H1 (cell line): ENCODE results near the gene WASHC4. TPM values are rescaled to one million over a fixed set of nuclear protein-coding genes. Genes with fewer than 3 reads are reported as not detected.

Source experiments
- CTCF ChIA-PET: fragments of 300-600 bp; sonication (Branson Sonifier 250); formaldehyde crosslinking; loops from one replicate; lab custom pipeline; 2021; ENCODE audit not compliant: partially characterized antibody; lab: Charles Lee
- POLR2A ChIA-PET: fragments of 300-600 bp; sonication (Branson Sonifier 250); formaldehyde crosslinking; loops from one replicate; lab custom pipeline; 2021; ENCODE audit warnings: inconsistent platforms; ENCODE audit not compliant: partially characterized antibody; lab: Charles Lee
- DNase-seq, 2 experiments: peaks; one replicate each; pipeline versions ENCODE4 v3.0.0 to v3.0.0-alpha.2; 2010 to 2022; ENCODE audit warnings: low spot score in 2 of 2, low read depth in 1 of 2, mixed read lengths in 1 of 2
- FAIRE-seq: peaks from 2 replicates; lab custom pipeline; 2011; peaks lifted over from hg19 to GRCh38; lab: Jason Lieb, UNC
- H2AFZ ChIP-seq: 2 replicates; pipeline ENCODE4 v1.8.1; 2012; ENCODE audit warnings: low read length, inconsistent platforms
- H2AK5ac ChIP-seq: 2 replicates; pipeline ENCODE4 v1.6.1; 2013; ENCODE audit warnings: low read depth, low read length
- H2BK120ac ChIP-seq: replicated peaks from 2 replicates; pipeline ENCODE3; 2013; ENCODE audit warnings: low read depth, low read length, inconsistent platforms
- H2BK12ac ChIP-seq: 2 replicates; pipeline ENCODE4 v1.6.1; 2013; ENCODE audit warnings: low read depth, low read length
- H2BK15ac ChIP-seq: 2 replicates; pipeline ENCODE4 v1.6.1; 2013; ENCODE audit warnings: low read length
- H2BK20ac ChIP-seq: 2 replicates; pipeline ENCODE4 v1.6.1; 2013; ENCODE audit warnings: low read length
- H2BK5ac ChIP-seq: 2 replicates; pipeline ENCODE4 v1.6.1; 2013; ENCODE audit warnings: low read depth, low read length
- H3K14ac ChIP-seq: 2 replicates; pipeline ENCODE4 v1.6.1; 2013; ENCODE audit warnings: inconsistent platforms; ENCODE audit not compliant: insufficient read length
- H3K18ac ChIP-seq: 2 replicates; pipeline ENCODE4 v1.6.1; 2013; ENCODE audit warnings: low read length; ENCODE audit errors: extremely low read depth
- H3K23ac ChIP-seq: 2 replicates; pipeline ENCODE4 v1.6.1; 2013; ENCODE audit warnings: inconsistent platforms; ENCODE audit not compliant: insufficient read length
- H3K23me2 ChIP-seq: 2 replicates; pipeline ENCODE4 v1.6.1; 2013; ENCODE audit warnings: low read depth, low read length
- H3K27ac ChIP-seq: 2 replicates; pipeline ENCODE4 v1.6.1; 2011; ENCODE audit warnings: low read depth, low read length, inconsistent platforms
- H3K27me3 ChIP-seq, 4 experiments: replicated peaks in 1 of 4; 1 replicate in 1 of 4; 2 replicates in 3 of 4; pipeline versions ENCODE4 v1.6.1 to v1.8.1; 2011 to 2013; ENCODE audit warnings: low read length in 3 of 4, mild to moderate bottlenecking in 3 of 4, inconsistent platforms in 2 of 4, mixed read lengths in 2 of 4, moderate library complexity in 1 of 4; ENCODE audit not compliant: control insufficient read depth in 3 of 4, insufficient read depth in 3 of 4; ENCODE audit errors: extremely low read depth in 1 of 4
- H3K36me3 ChIP-seq, 4 experiments: 2 replicates each; pipeline versions ENCODE4 v1.6.1 to v1.8.1; 2011 to 2013; ENCODE audit warnings: mild to moderate bottlenecking in 4 of 4, low read length in 3 of 4, moderate library complexity in 2 of 4, control low read depth in 1 of 4, inconsistent platforms in 1 of 4; ENCODE audit not compliant: insufficient read depth in 4 of 4, control insufficient read depth in 2 of 4
- H3K4ac ChIP-seq: replicated peaks from 2 replicates; pipeline ENCODE3; 2013; ENCODE audit warnings: low read length, low read depth, mixed read lengths, inconsistent platforms; ENCODE audit not compliant: insufficient read length
- H3K4me1 ChIP-seq, 4 experiments: replicated peaks in 1 of 4; 1 replicate in 1 of 4; 2 replicates in 3 of 4; pipeline versions ENCODE4 v1.6.1 to v1.8.1; 2011 to 2013; ENCODE audit warnings: low read length in 3 of 4, inconsistent platforms in 2 of 4, mixed read lengths in 1 of 4; ENCODE audit not compliant: insufficient read depth in 4 of 4, control insufficient read depth in 3 of 4
- H3K4me2 ChIP-seq, 2 experiments: 2 replicates each; pipeline versions ENCODE4 v1.6.1 to v1.8.1; 2011 to 2013; ENCODE audit warnings: low read depth in 2 of 2, low read length in 2 of 2, control low read depth in 1 of 2, inconsistent platforms in 1 of 2, mild to moderate bottlenecking in 1 of 2; ENCODE audit not compliant: insufficient read depth in 1 of 2
- H3K4me3 ChIP-seq, 4 experiments: fragments of 200-600, 300-600 bp in 1 of 4; sonication (generic), shearing (Covaris generic), sonication (Bioruptor Twin) in 1 of 4; 2 replicates each; pipeline versions ENCODE4 v1.5.1 to v1.8.1; 2011 to 2016; ENCODE audit warnings: low read length in 4 of 4, low read depth in 3 of 4, control low read depth in 2 of 4, inconsistent platforms in 2 of 4, mild to moderate bottlenecking in 2 of 4, mixed read lengths in 1 of 4, moderate library complexity in 1 of 4; ENCODE audit not compliant: insufficient read depth in 2 of 4; ENCODE audit errors: extremely low read depth in 1 of 4
- H3K56ac ChIP-seq: replicated peaks from 2 replicates; pipeline ENCODE3; 2013; ENCODE audit warnings: low read depth, mild to moderate bottlenecking, mixed read lengths, low read length, inconsistent platforms; ENCODE audit not compliant: insufficient read length
- H3K79me1 ChIP-seq: 2 replicates; pipeline ENCODE4 v1.6.1; 2013; ENCODE audit warnings: low read depth, low read length, control low read depth
- H3K79me2 ChIP-seq, 2 experiments: 2 replicates each; pipeline versions ENCODE4 v1.6.1 to v1.8.1; 2012 to 2013; ENCODE audit warnings: low read length in 2 of 2, mild to moderate bottlenecking in 2 of 2, inconsistent platforms in 1 of 2; ENCODE audit not compliant: insufficient read depth in 2 of 2, control insufficient read depth in 1 of 2
- H3K9ac ChIP-seq, 4 experiments: replicated peaks in 1 of 4; 1 replicate in 1 of 4; 2 replicates in 3 of 4; pipeline versions ENCODE4 v1.6.1 to v1.8.1; 2011 to 2013; ENCODE audit warnings: low read depth in 3 of 4, low read length in 3 of 4, control low read depth in 2 of 4, mild to moderate bottlenecking in 2 of 4, moderate library complexity in 2 of 4, inconsistent platforms in 1 of 4; ENCODE audit errors: extremely low read depth in 1 of 4
- H3K9me3 ChIP-seq, 2 experiments: 2 replicates each; pipeline versions ENCODE4 v1.6.1 to v1.8.1; 2012 to 2013; ENCODE audit warnings: mild to moderate bottlenecking in 2 of 2, moderate library complexity in 2 of 2, control low read depth in 1 of 2, inconsistent platforms in 1 of 2, low read depth in 1 of 2, low read length in 1 of 2, mixed read lengths in 1 of 2; ENCODE audit not compliant: insufficient read depth in 2 of 2
- H4K20me1 ChIP-seq, 2 experiments: replicated peaks in 1 of 2; 2 replicates each; pipeline versions ENCODE3 to v1.8.1; 2011 to 2013; ENCODE audit warnings: inconsistent platforms in 2 of 2, low read length in 2 of 2, mild to moderate bottlenecking in 1 of 2; ENCODE audit not compliant: insufficient read depth in 2 of 2, control insufficient read depth in 1 of 2
- H4K5ac ChIP-seq: 2 replicates; pipeline ENCODE4 v1.6.1; 2013; ENCODE audit warnings: low read length, low read depth, mixed read lengths, inconsistent platforms; ENCODE audit not compliant: insufficient read length
- H4K8ac ChIP-seq: 2 replicates; pipeline ENCODE4 v1.8.0; 2013; ENCODE audit warnings: mild to moderate bottlenecking, moderate library complexity, low read length, inconsistent platforms; ENCODE audit not compliant: insufficient read depth; ENCODE audit errors: extremely low read depth
- H4K91ac ChIP-seq: replicated peaks from 2 replicates; pipeline ENCODE3; 2013; ENCODE audit warnings: low read length, mixed read lengths, inconsistent platforms; ENCODE audit not compliant: insufficient read length
- BCL11A ChIP-seq, 2 experiments: IDR thresholded peaks; one replicate each; pipeline ENCODE4 v1.6.1; 2011; ENCODE audit warnings: low read depth in 2 of 2, low read length in 2 of 2, mild to moderate bottlenecking in 2 of 2
- CHD1 ChIP-seq: IDR thresholded peaks from 2 replicates; pipeline ENCODE4 v1.6.1; 2012; ENCODE audit warnings: low read depth, low read length, improper control_type of control experiment
- GTF2F1 ChIP-seq: IDR thresholded peaks from 2 replicates; pipeline ENCODE4 v1.6.1; 2012; ENCODE audit warnings: low read depth, low read length, improper control_type of control experiment, borderline replicate concordance
- JUN ChIP-seq: IDR thresholded peaks from 2 replicates; pipeline ENCODE4 v1.6.1; 2011; ENCODE audit warnings: low read depth, mild to moderate bottlenecking, improper control_type of control experiment, low read length
- MAX ChIP-seq: IDR thresholded peaks from 2 replicates; pipeline ENCODE4 v1.6.1; 2012; ENCODE audit warnings: inconsistent platforms
- POLR2A ChIP-seq, 2 experiments: IDR thresholded peaks; 1 replicate in 1 of 2; 2 replicates in 1 of 2; pipeline ENCODE4 v1.6.1; 2011; ENCODE audit warnings: low read depth in 2 of 2, low read length in 2 of 2, mild to moderate bottlenecking in 2 of 2; ENCODE audit errors: control extremely low read depth in 1 of 2
- SUZ12 ChIP-seq: fragments of 200-600 bp; sonication (generic); IDR thresholded peaks from 2 replicates; pipeline ENCODE4 v1.6.1; 2012; ENCODE audit warnings: mild to moderate bottlenecking, inconsistent platforms, low read length, moderate library complexity, mixed read lengths
- TAF7 ChIP-seq: optimal IDR thresholded peaks from 2 replicates; pipeline ENCODE3; 2011; ENCODE audit warnings: low read depth, mild to moderate bottlenecking, inconsistent platforms, low read length, moderate library complexity, borderline replicate concordance
- USF2 ChIP-seq: IDR thresholded peaks from 2 replicates; pipeline ENCODE4 v1.6.1; 2011; ENCODE audit warnings: low read length, improper control_type of control experiment
- WGBS, 2 experiments: shearing (Covaris generic) in 1 of 2; methylation state at CpG; one replicate each; pipeline versions ENCODE4 v1.1.6 to v1.1.7; 2013 to 2015; ENCODE audit warnings: low lambda C conversion rate in 2 of 2, mixed read lengths in 2 of 2, inconsistent platforms in 1 of 2, low coverage in 1 of 2, missing lambda C conversion rate in 1 of 2; ENCODE audit not compliant: insufficient replicate concordance in 2 of 2, insufficient coverage in 1 of 2, insufficient read length in 1 of 2; ENCODE audit errors: extremely low coverage in 1 of 2, missing lambda C conversion rate in 1 of 2; 5-methylcytosine and 5-hydroxymethylcytosine counted together
- polyA plus RNA-seq, 7 experiments: library from polyadenylated mRNA; depleted of rRNA in 3 of 7; stranded (reverse) in 5 of 7; unstranded in 2 of 7; fragments of >200 nt in 5 of 7; fragments of 200-250 nt in 2 of 7; gene quantifications; 1 replicate in 5 of 7; 2 replicates in 1 of 7; 4 replicates in 1 of 7; pipeline versions ENCODE4 v1.2.1 to v1.2.3, GENCODE V29; 2011 to 2013; ENCODE audit warnings: missing spikeins in 2 of 7, mixed read lengths in 2 of 7
- total RNA-seq: library from RNA; stranded (reverse); fragmentation: NEBNext Ultra II Directional; extraction: Animal tissue kit (Norgen Biotek cat#: 25700); gene quantifications from 2 replicates; pipeline ENCODE4 v1.2.1, GENCODE V29; 2021

The WASHC4 gene
- total and polyA plus RNA-seq, 2 of the 8 experiments (the other 6 are each of a cell fraction or from before 2014, with no cell fraction given), result 13.0 to 38.5 TPM

GRCh38 chr12:105212438-105212837 is 104.9 kb downstream of the WASHC4 start:
- Histone ChIP-seq H2BK20ac (no peak overlapping the region), H3K56ac (no peak overlapping the region), H3K4ac (no peak overlapping the region), H4K91ac (no peak overlapping the region), H3K14ac (no peak overlapping the region), H3K79me1 (no peaks in the 10 kb centered on the region), H3K27me3 (no peaks in the 10 kb centered on the region), H3K9me3 (no peaks in the 10 kb centered on the region), H3K27ac (no peak overlapping the region), H2AK5ac (no peak overlapping the region), H2BK12ac (no peak overlapping the region), H3K23ac (no peak overlapping the region), H2AFZ (no peak overlapping the region), H4K20me1 (no peaks in the 10 kb centered on the region), H2BK5ac (no peak overlapping the region), H4K8ac (no peak overlapping the region), H3K9ac (no peak overlapping the region), H3K4me2 (no peak overlapping the region), H4K5ac (no peak overlapping the region), H3K18ac (no peak overlapping the region), H2BK120ac (no peak overlapping the region), H3K4me1 (no peaks in the 10 kb centered on the region), H3K79me2 (no peaks in the 10 kb centered on the region), H3K4me3 (no peak overlapping the region), H3K23me2 (no peaks in the 10 kb centered on the region), H3K36me3 (peaks cover 0 to 11% (median 0%) of the 10 kb centered on the region in 4 experiments; a peak in 4 of 8 replicates), H2BK15ac (no peak overlapping the region)
- DNase-seq, result no peak
- no peak for FAIRE-seq
- ChIA-PET POLR2A (no interaction called here), CTCF (no interaction called here)
- 86% methylated on average over 6 of the region's 6 CpGs; no CpG with 5 or more reads in 1 of the 2 experiments for WGBS, 2 experiments
- no peak for TF ChIP-seq JUN
- TF ChIP-seq MAX, result no peak
- no peak for TF ChIP-seq SUZ12
- no peak for TF ChIP-seq CHD1
- TF ChIP-seq USF2, result no peak
- no peak for TF ChIP-seq TAF7
- no peak for TF ChIP-seq BCL11A (IDR thresholded peaks at IDR 0.05; ENCODE audit: low read depth in 2 of 2, low read length in 2 of 2)
- no peak for TF ChIP-seq POLR2A (IDR thresholded peaks at IDR 0.05; ENCODE audit: control extremely low read depth in 1 of 2, low read depth in 2 of 2, low read length in 2 of 2)
- no peak for TF ChIP-seq GTF2F1
